Gastrocnemius medialis (tissue), 4 donors: Measurements from ENCODE around the gene ENO4. TPM values are rescaled to one million over a fixed set of nuclear protein-coding genes. Genes with fewer than 3 reads are reported as not detected.

ENCODE experiments used
- ATAC-seq, 2 donors: fragments of 150-250 bp; one replicate each; pipeline ENCODE4 v1.9.1; 2016
- DNase-seq, 2 donors: peaks; one replicate each; pipeline ENCODE4 v3.0.0-alpha.2; 2019
- H3K27ac ChIP-seq, 4 donors: fragments of 200-600 bp; sonication (generic); 1 replicate in 1 of 4; 2 replicates in 3 of 4; pipeline ENCODE4 v1.5.1; 2016 to 2018; ENCODE audit warnings: mild to moderate bottlenecking in 2 of 4, moderate library complexity in 1 of 4
- H3K27me3 ChIP-seq, 3 donors: fragments of 200-600 bp; sonication (generic) in 2 of 3; 1 replicate in 1 of 3; 2 replicates in 2 of 3; pipeline versions ENCODE4 v1.5.1 to v1.6.0; 2016 to 2019; ENCODE audit warnings: mild to moderate bottlenecking in 1 of 3, moderate library complexity in 1 of 3
- H3K36me3 ChIP-seq, 2 donors: fragments of 200-600 bp; sonication (generic) in 1 of 2; one replicate each; pipeline ENCODE4 v1.5.1; 2017 to 2018
- H3K4me1 ChIP-seq, 2 donors: fragments of 200-600 bp; sonication (generic) in 1 of 2; one replicate each; pipeline ENCODE4 v1.5.1; 2016 to 2017; ENCODE audit warnings: mild to moderate bottlenecking in 2 of 2
- H3K4me3 ChIP-seq, 4 donors: fragments of 200-600 bp; sonication (generic) in 3 of 4; 1 replicate in 1 of 4; 2 replicates in 3 of 4; pipeline ENCODE4 v1.5.1; 2016 to 2019; ENCODE audit warnings: mild to moderate bottlenecking in 2 of 4
- H3K9me3 ChIP-seq, 3 donors: fragments of 200-600 bp; sonication (generic) in 2 of 3; 1 replicate in 1 of 3; 2 replicates in 2 of 3; pipeline ENCODE4 v1.5.1; 2016 to 2019
- CTCF ChIP-seq, 5 experiments: fragments of 450-650 bp in 3 of 5; fragments of 200-600 bp in 2 of 5; sonication (generic) in 2 of 5; IDR thresholded peaks in 4 of 5; conservative IDR thresholded peaks in 1 of 5; 1 replicate in 4 of 5; 2 replicates in 1 of 5; pipeline ENCODE4 v1.5.1; 2016 to 2019; ENCODE audit warnings: antibody characterized with exemption in 5 of 5, mild to moderate bottlenecking in 3 of 5, moderate library complexity in 3 of 5
- POLR2A ChIP-seq, 2 donors: fragments of 450-650 bp; IDR thresholded peaks; one replicate each; pipeline ENCODE4 v1.6.1; 2017; ENCODE audit warnings: antibody characterized with exemption in 2 of 2, mild to moderate bottlenecking in 2 of 2, moderate library complexity in 2 of 2
- in situ Hi-C, 4 donors: fragments of 200-750 bp; cut with MboI; loops; one replicate each; pipeline versions ENCODE4 v1.15.0 to v1.8.0; 2017; ENCODE audit warnings: low sequenced_read_pairs in 4 of 4
- intact Hi-C: fragments of 100-400 bp; cut with DNase I; formaldehyde crosslinking; loops from one replicate; pipeline ENCODE4 v1.15.1; 2023; ENCODE audit warnings: low total_unique reads
- total RNA-seq, 4 donors: library from RNA; depleted of rRNA; stranded (reverse); fragments of >200 nt; gene quantifications; one replicate each; pipeline versions ENCODE4 v1.1.0 to v1.2.3, GENCODE V29; 2016

The ENO4 gene
- total RNA-seq, 4 donors from 2014 or later = not detected

DNA sequence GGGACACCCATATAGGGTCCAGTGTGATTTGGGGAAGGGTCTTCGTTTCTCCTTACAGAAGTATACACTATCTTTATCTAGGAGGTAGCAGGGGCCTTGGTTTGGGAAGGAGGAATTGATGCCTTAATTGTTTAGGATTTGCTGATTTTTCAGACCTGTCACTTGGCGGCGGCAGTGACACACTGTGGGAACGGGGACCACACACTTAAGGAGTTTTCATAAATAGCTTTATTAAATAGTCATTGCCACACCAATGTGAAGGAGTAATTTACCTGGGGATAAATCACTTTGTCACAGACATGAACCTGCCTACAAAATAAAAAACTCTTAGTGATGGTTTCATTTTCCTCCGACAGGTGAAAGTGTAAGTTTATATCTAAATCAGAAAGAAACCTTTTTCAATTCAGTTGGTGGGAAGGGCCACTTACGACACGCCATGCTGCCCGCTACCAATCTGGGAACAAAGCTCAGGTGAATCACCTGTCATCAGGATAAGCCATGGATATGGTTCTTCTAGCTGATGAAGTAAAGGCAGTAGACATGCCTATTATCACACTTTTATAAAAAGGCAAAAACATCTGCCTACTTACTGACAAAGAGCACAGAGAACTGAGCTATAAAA lies 12.3 kb upstream of the ENO4 start:
- no peak for TF ChIP-seq POLR2A (IDR thresholded peaks at IDR 0.05)
- no peak for TF ChIP-seq CTCF (IDR thresholded peaks at IDR 0.05 in 4 of 5, conservative IDR thresholded peaks at IDR 0.05 in 1 of 5)
- ATAC-seq = no peak
- no peak overlapping the region for H3K27ac ChIP-seq
- intact Hi-C loops = no loop called here
- no peak overlapping the region for H3K4me3 ChIP-seq
- H3K36me3 ChIP-seq = no peaks in the 10 kb centered on the region
- no peaks in the 10 kb centered on the region for H3K4me1 ChIP-seq
- no peak for DNase-seq
- no peaks in the 10 kb centered on the region for H3K27me3 ChIP-seq
- H3K9me3 ChIP-seq = no peaks in the 10 kb centered on the region
- in situ Hi-C loops = no loop called here

GRCh38 chr10:116838143-116838725 lies 11.1 kb upstream of the ENO4 start:
- H3K4me3 ChIP-seq = no peak overlapping the region
- in situ Hi-C loops (no loop called here), intact Hi-C loops (no loop called here)
- H3K4me1 ChIP-seq = no peaks in the 10 kb centered on the region
- no peak for TF ChIP-seq POLR2A (IDR thresholded peaks at IDR 0.05)
- TF ChIP-seq CTCF (IDR thresholded peaks at IDR 0.05 in 4 of 5, conservative IDR thresholded peaks at IDR 0.05 in 1 of 5) = no peak
- H3K27me3 ChIP-seq = no peaks in the 10 kb centered on the region
- no peak for ATAC-seq
- no peaks in the 10 kb centered on the region for H3K9me3 ChIP-seq
- no peak for DNase-seq
- H3K27ac ChIP-seq = no peak overlapping the region
- H3K36me3 ChIP-seq = no peaks in the 10 kb centered on the region

DNA sequence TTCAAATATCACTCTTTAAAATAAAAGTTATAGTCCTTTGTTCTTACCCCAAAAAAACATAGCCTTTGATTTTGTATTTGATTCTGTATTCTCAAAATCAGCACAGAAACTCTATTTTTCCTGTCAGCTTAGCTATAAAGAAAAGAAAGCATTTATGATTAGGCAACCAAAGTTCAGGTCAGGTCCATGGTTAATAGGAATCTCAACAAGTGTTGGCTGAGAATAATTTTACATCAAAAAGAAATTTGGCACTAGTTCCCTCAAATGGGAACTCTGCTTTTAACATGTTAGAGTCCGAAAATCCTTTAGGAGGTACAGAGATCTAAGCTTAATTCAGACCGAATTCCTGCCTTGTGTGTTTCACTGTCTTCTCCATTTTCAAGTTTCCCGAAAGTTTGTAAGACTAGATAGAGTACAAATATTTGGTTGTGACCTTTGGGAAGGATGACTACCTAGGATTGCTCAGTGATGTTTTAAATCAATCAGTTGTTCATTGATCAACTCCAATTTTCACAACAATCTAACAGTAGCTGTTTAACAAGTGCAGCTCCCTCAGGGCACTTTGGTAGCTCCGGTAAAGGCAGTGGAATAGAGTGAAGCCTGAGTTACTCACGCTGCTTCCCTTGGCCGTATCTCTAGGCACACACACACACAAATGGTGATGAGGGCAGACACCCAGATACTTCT lies 8.8 kb upstream of the ENO4 start:
- TF ChIP-seq POLR2A (IDR thresholded peaks at IDR 0.05) (no peak), CTCF (IDR thresholded peaks at IDR 0.05 in 4 of 5, conservative IDR thresholded peaks at IDR 0.05 in 1 of 5) (no peak)
- no peak for ATAC-seq
- Histone ChIP-seq H3K4me1 (no peaks in the 10 kb centered on the region), H3K36me3 (no peaks in the 10 kb centered on the region), H3K9me3 (no peaks in the 10 kb centered on the region), H3K27ac (no peak overlapping the region), H3K27me3 (no peaks in the 10 kb centered on the region), H3K4me3 (no peak overlapping the region)
- in situ Hi-C loops (no loop called here), intact Hi-C loops (no loop called here)
- no peak for DNase-seq

- Histone ChIP-seq H3K4me3 (no peak overlapping the region), H3K27me3 (peaks cover 12 to 22% (median 14%) of the 10 kb centered on the region in 3 donors), H3K27ac (no peak overlapping the region), H3K4me1 (peaks cover 0 to 9% of the 10 kb centered on the region in 2 donors), H3K36me3 (no peaks in the 10 kb centered on the region), H3K9me3 (no peaks in the 10 kb centered on the region)
- TF ChIP-seq CTCF (IDR thresholded peaks at IDR 0.05 in 4 of 5, conservative IDR thresholded peaks at IDR 0.05 in 1 of 5) (no peak), POLR2A (IDR thresholded peaks at IDR 0.05) (no peak)
- intact Hi-C loops = no loop called here
- no peak for ATAC-seq
- in situ Hi-C loops = no loop called here
- no peak for DNase-seq
Observed at GRCh38 chr10:116845823-116846222, 3.5 kb upstream of the ENO4 start.
